HG02610 (cell line): ENCODE data around the gene LPP.

Source experiments
- ATAC-seq: cut with Tn5 transposase; IDR thresholded peaks from one replicate; pipeline ENCODE4 v1.9.1; 2021; ENCODE audit warnings: mild to moderate bottlenecking, moderate library complexity; ENCODE audit not compliant: unreplicated experiment

Gene LPP

GRCh38 chr3:188574885-188575284 is 420.9 kb downstream of the LPP start:
- no peak for ATAC-seq

- no peak for ATAC-seq
These were observed 421.5 kb downstream of the LPP start for GRCh38 chr3:188575501-188575900.

GRCh38 chr3:188577539-188577938 is 423.6 kb downstream of the LPP start:
- ATAC-seq, result no peak

GRCh38 chr3:188578576-188579363 is 424.8 kb downstream of the LPP start:
- ATAC-seq, result no peak

GRCh38 chr3:188580223-188580622 is 426.3 kb downstream of the LPP start:
- ATAC-seq, result no peak

GRCh38 chr3:188580659-188581058 is 426.7 kb downstream of the LPP start:
- no peak for ATAC-seq

- no peak for ATAC-seq
These were observed 427.4 kb downstream of the LPP start for GRCh38 chr3:188581365-188581764.

- no peak for ATAC-seq
These were observed 427.8 kb downstream of the LPP start for GRCh38 chr3:188581792-188582191.

GRCh38 chr3:188583341-188584161 is 429.6 kb downstream of the LPP start:
- ATAC-seq, result no peak

GRCh38 chr3:188584162-188584529 is 430.2 kb downstream of the LPP start:
- no peak for ATAC-seq

GRCh38 chr3:188584958-188585689 is 431.2 kb downstream of the LPP start:
- no peak for ATAC-seq

GRCh38 chr3:188589071-188589470 is 435.1 kb downstream of the LPP start:
- no peak for ATAC-seq

GRCh38 chr3:188589771-188590170 is 435.8 kb downstream of the LPP start:
- ATAC-seq, result no peak

GRCh38 chr3:188590557-188590956 is 436.6 kb downstream of the LPP start:
- no peak for ATAC-seq

GRCh38 chr3:188594139-188594538 is 440.2 kb downstream of the LPP start:
- no peak for ATAC-seq

- ATAC-seq, result no peak
These were observed 442.0 kb downstream of the LPP start for GRCh38 chr3:188595890-188596376.

- ATAC-seq, result no peak
These were observed 444.9 kb downstream of the LPP start for GRCh38 chr3:188598894-188599293.

- no peak for ATAC-seq
These were observed 448.2 kb downstream of the LPP start for GRCh38 chr3:188602111-188602510.

GRCh38 chr3:188602620-188603019 is 448.7 kb downstream of the LPP start:
- no peak for ATAC-seq

GRCh38 chr3:188604651-188605050 is 450.7 kb downstream of the LPP start:
- ATAC-seq, result no peak

- no peak for ATAC-seq
These were observed 451.3 kb downstream of the LPP start for GRCh38 chr3:188605231-188605630.
